PFSK-1 (cell line): ENCODE measurements around the gene PTTG2.

Experiments used
- FOXP2 ChIP-seq: optimal IDR thresholded peaks from 2 replicates; pipeline ENCODE3; 2011; ENCODE audit warnings: borderline replicate concordance, control low read depth, inconsistent platforms; ENCODE audit not compliant: insufficient read depth; ENCODE audit errors: extremely low read length, extremely low read depth
- POLR2AphosphoS5 ChIP-seq: IDR thresholded peaks from 2 replicates; pipeline ENCODE4 v1.6.1; 2012; ENCODE audit warnings: low read depth, mild to moderate bottlenecking, control low read depth, low read length, moderate library complexity
- SIN3A ChIP-seq: IDR thresholded peaks from 2 replicates; pipeline ENCODE4 v1.6.1; 2012; ENCODE audit warnings: mild to moderate bottlenecking, low read length, moderate library complexity, borderline replicate concordance; ENCODE audit not compliant: insufficient read depth
- TAF1 ChIP-seq: IDR thresholded peaks from 2 replicates; pipeline ENCODE4 v1.6.1; 2012; ENCODE audit warnings: low read length, control low read depth, borderline replicate concordance; ENCODE audit not compliant: insufficient read depth
- TF ChIP-seq, protein P1 (sequence below), 2 experiments: IDR thresholded peaks; 2 replicates each; pipeline versions ENCODE4 v1.6.1 to v1.8.0; 2011 to 2012; ENCODE audit warnings: low read depth in 2 of 2, low read length in 2 of 2, control low read depth in 1 of 2, inconsistent platforms in 1 of 2, mild to moderate bottlenecking in 1 of 2, moderate library complexity in 1 of 2; ENCODE audit not compliant: insufficient read depth in 1 of 2

The PTTG2 gene

DNA sequence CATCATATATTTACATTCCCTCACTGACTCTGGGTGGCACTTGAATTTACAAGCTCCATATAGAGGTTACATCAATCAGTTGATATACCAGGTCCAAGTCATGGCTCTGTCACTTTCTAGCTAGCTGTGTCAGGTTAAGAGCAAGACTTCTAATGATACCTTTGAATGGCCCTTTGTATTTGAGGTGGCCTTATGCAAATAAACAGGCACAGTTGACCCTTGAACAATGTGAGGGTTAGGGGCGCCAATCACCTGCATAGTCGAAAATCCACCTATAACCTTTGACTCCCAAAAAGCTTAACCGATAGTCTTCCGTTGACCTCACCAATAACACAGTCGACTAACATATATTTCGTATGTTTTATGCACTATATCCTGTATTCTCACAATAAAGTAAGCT is 1.3 kb upstream of the PTTG2 start:
- TF ChIP-seq FOXP2: no peak
- TF ChIP-seq, protein P1, sequence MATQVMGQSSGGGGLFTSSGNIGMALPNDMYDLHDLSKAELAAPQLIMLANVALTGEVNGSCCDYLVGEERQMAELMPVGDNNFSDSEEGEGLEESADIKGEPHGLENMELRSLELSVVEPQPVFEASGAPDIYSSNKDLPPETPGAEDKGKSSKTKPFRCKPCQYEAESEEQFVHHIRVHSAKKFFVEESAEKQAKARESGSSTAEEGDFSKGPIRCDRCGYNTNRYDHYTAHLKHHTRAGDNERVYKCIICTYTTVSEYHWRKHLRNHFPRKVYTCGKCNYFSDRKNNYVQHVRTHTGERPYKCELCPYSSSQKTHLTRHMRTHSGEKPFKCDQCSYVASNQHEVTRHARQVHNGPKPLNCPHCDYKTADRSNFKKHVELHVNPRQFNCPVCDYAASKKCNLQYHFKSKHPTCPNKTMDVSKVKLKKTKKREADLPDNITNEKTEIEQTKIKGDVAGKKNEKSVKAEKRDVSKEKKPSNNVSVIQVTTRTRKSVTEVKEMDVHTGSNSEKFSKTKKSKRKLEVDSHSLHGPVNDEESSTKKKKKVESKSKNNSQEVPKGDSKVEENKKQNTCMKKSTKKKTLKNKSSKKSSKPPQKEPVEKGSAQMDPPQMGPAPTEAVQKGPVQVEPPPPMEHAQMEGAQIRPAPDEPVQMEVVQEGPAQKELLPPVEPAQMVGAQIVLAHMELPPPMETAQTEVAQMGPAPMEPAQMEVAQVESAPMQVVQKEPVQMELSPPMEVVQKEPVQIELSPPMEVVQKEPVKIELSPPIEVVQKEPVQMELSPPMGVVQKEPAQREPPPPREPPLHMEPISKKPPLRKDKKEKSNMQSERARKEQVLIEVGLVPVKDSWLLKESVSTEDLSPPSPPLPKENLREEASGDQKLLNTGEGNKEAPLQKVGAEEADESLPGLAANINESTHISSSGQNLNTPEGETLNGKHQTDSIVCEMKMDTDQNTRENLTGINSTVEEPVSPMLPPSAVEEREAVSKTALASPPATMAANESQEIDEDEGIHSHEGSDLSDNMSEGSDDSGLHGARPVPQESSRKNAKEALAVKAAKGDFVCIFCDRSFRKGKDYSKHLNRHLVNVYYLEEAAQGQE (IDR thresholded peaks at IDR 0.05; ENCODE audit: insufficient read depth in 1 of 2, low read depth in 2 of 2, low read length in 2 of 2): no peak

GRCh38 chr4:37960679-37961450 is 667 bp downstream of the PTTG2 start:
- TF ChIP-seq POLR2AphosphoS5: no peak
- TF ChIP-seq TAF1: no peak
- no peak for TF ChIP-seq FOXP2
- no peak for TF ChIP-seq SIN3A
- TF ChIP-seq, protein P1 (IDR thresholded peaks at IDR 0.05; ENCODE audit: insufficient read depth in 1 of 2, low read depth in 2 of 2, low read length in 2 of 2): no peak

GRCh38 chr4:37964734-37965457 is 4.7 kb downstream of the PTTG2 start:
- TF ChIP-seq POLR2AphosphoS5 (no peak), SIN3A (no peak)

DNA sequence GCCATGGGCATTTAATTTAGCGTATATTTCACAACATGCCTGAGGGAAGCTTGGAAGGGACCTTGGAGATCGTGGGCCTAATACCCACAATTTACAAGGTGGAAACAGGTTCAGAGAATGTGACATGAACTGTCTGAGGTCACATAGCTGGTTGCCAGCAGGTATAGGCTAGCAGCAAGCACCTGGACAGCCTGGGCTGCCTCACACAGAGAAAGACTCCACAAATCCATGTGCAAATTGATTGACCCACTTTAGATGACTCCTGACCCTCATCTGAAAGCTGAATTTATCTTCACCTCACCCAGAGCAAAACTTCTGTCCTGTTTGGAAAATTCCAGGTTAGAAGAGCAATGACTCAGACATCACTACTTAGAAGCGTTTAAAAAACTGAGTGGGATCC is 5.8 kb downstream of the PTTG2 start:
- no peak for TF ChIP-seq POLR2AphosphoS5

- no peak for TF ChIP-seq FOXP2
- TF ChIP-seq TAF1: no peak
- TF ChIP-seq, protein P1 (IDR thresholded peaks at IDR 0.05; ENCODE audit: insufficient read depth in 1 of 2, low read depth in 2 of 2, low read length in 2 of 2): no peak
- TF ChIP-seq POLR2AphosphoS5: no peak
- no peak for TF ChIP-seq SIN3A
These were observed 7.5 kb downstream of the PTTG2 start for GRCh38 chr4:37967736-37968135.

- TF ChIP-seq SIN3A (no peak), POLR2AphosphoS5 (no peak), TAF1 (no peak), FOXP2 (no peak)
- TF ChIP-seq, protein P1 (IDR thresholded peaks at IDR 0.05; ENCODE audit: insufficient read depth in 1 of 2, low read depth in 2 of 2, low read length in 2 of 2): no peak
These were observed 8.5 kb downstream of the PTTG2 start for GRCh38 chr4:37968747-37969146.
